Upper lobe of left lung (tissue), 4 donors: ENCODE measurements around the gene DNAJB2.

ENCODE experiments used
- EP300 ChIP-seq, 4 donors: sonication (generic); formaldehyde crosslinking; IDR thresholded peaks; one replicate each; pipeline ENCODE4 v1.5.1; 2017; ENCODE audit warnings: antibody characterized with exemption in 4 of 4, control low read depth in 2 of 4
- POLR2A ChIP-seq, 4 donors: fragments of 450-650 bp; IDR thresholded peaks; one replicate each; pipeline ENCODE4 v1.5.1; 2016 to 2017; ENCODE audit warnings: antibody characterized with exemption in 4 of 4, mild to moderate bottlenecking in 2 of 4
- TF ChIP-seq, protein P1 (sequence below), 6 experiments: fragments of 450-650 bp in 4 of 6; fragments of 200-600 bp in 2 of 6; sonication (generic) in 2 of 6; IDR thresholded peaks; one replicate each; pipeline ENCODE4 v1.5.1; 2016 to 2019; ENCODE audit warnings: antibody characterized with exemption in 6 of 6

DNA sequence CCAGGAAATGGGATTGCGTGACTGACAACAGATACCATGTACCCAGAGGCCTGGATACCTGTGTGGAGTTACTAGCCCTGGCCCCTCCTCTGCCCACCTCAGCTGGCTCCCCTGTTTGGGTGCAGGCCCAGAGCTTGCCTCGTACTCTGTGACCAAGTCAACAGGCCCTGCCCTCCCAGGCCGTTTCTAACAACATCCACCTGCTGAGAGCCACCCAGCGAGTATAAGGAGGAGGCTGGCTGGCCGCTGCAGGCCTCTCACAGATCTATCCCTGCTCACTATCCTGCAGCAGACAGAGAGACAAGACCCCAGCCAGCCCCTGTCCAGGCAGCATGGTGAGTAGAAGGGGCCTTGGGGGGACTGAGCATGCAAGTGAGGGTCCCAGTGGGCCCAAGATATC lies 12.9 kb upstream of the DNAJB2 start:
- TF ChIP-seq, protein P1, sequence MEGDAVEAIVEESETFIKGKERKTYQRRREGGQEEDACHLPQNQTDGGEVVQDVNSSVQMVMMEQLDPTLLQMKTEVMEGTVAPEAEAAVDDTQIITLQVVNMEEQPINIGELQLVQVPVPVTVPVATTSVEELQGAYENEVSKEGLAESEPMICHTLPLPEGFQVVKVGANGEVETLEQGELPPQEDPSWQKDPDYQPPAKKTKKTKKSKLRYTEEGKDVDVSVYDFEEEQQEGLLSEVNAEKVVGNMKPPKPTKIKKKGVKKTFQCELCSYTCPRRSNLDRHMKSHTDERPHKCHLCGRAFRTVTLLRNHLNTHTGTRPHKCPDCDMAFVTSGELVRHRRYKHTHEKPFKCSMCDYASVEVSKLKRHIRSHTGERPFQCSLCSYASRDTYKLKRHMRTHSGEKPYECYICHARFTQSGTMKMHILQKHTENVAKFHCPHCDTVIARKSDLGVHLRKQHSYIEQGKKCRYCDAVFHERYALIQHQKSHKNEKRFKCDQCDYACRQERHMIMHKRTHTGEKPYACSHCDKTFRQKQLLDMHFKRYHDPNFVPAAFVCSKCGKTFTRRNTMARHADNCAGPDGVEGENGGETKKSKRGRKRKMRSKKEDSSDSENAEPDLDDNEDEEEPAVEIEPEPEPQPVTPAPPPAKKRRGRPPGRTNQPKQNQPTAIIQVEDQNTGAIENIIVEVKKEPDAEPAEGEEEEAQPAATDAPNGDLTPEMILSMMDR (IDR thresholded peaks at IDR 0.05): no peak
- TF ChIP-seq POLR2A (IDR thresholded peaks at IDR 0.05) (peak in 1 of 4 donors; percentile 15), EP300 (IDR thresholded peaks at IDR 0.05) (no peak)
